ENCODE data around the gene TRERF1. TPM values are rescaled to one million over a fixed set of nuclear protein-coding genes. Genes with fewer than 3 reads are reported as not detected.

The TRERF1 gene
- total RNA-seq, 2 donors from 2014 or later = 9.5 to 34.8 TPM

GRCh38 chr6:42366999-42367352 lies 84.8 kb downstream of the TRERF1 start:
- Histone ChIP-seq H3K27ac (peak overlapping the region in 1 of 2 donors; percentile 1), H3K4me1 (replicated peaks) (no peaks in the 10 kb centered on the region), H3K36me3 (no peaks in the 10 kb centered on the region), H3K9me3 (no peaks in the 10 kb centered on the region), H3K4me3 (no peak overlapping the region), H3K27me3 (replicated peaks; ENCODE audit: insufficient read depth) (no peaks in the 10 kb centered on the region)
- intact Hi-C loops (cut with DNase I) = no loop called here
- TF ChIP-seq POLR2AphosphoS5 (IDR thresholded peaks at IDR 0.05) = no peak
- TF ChIP-seq POLR2A (IDR thresholded peaks at IDR 0.05) = no peak
- TF ChIP-seq, protein P1, sequence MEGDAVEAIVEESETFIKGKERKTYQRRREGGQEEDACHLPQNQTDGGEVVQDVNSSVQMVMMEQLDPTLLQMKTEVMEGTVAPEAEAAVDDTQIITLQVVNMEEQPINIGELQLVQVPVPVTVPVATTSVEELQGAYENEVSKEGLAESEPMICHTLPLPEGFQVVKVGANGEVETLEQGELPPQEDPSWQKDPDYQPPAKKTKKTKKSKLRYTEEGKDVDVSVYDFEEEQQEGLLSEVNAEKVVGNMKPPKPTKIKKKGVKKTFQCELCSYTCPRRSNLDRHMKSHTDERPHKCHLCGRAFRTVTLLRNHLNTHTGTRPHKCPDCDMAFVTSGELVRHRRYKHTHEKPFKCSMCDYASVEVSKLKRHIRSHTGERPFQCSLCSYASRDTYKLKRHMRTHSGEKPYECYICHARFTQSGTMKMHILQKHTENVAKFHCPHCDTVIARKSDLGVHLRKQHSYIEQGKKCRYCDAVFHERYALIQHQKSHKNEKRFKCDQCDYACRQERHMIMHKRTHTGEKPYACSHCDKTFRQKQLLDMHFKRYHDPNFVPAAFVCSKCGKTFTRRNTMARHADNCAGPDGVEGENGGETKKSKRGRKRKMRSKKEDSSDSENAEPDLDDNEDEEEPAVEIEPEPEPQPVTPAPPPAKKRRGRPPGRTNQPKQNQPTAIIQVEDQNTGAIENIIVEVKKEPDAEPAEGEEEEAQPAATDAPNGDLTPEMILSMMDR (IDR thresholded peaks at IDR 0.05) = no peak
- WGBS = 87% methylated on average over 3 of the region's 3 CpGs
- DNase-seq (ENCODE audit: low spot score) = no peak

- 95% methylated on average over 5 of the region's 5 CpGs for WGBS
- no peak for DNase-seq (ENCODE audit: low spot score)
- Histone ChIP-seq H3K9me3 (no peaks in the 10 kb centered on the region), H3K4me1 (replicated peaks) (no peaks in the 10 kb centered on the region), H3K36me3 (no peaks in the 10 kb centered on the region), H3K27ac (no peak overlapping the region), H3K27me3 (replicated peaks; ENCODE audit: insufficient read depth) (no peaks in the 10 kb centered on the region), H3K4me3 (no peak overlapping the region)
- TF ChIP-seq, protein P1 (IDR thresholded peaks at IDR 0.05) = no peak
- TF ChIP-seq POLR2A (IDR thresholded peaks at IDR 0.05) = no peak
- TF ChIP-seq POLR2AphosphoS5 (IDR thresholded peaks at IDR 0.05) = no peak
- intact Hi-C loops (cut with DNase I) = no loop called here
Measured at GRCh38 chr6:42366011-42366705, 85.6 kb downstream of the TRERF1 start.

- H3K36me3 ChIP-seq = no peaks in the 10 kb centered on the region
- no peaks in the 10 kb centered on the region for H3K27me3 ChIP-seq (replicated peaks; ENCODE audit: insufficient read depth)
- no peak overlapping the region for H3K4me3 ChIP-seq
- no peaks in the 10 kb centered on the region for H3K4me1 ChIP-seq (replicated peaks)
- DNase-seq (ENCODE audit: low spot score) = no peak
- intact Hi-C loops (cut with DNase I) = no loop called here
- H3K27ac ChIP-seq = no peak overlapping the region
- H3K9me3 ChIP-seq = no peaks in the 10 kb centered on the region
- TF ChIP-seq POLR2A (IDR thresholded peaks at IDR 0.05) (no peak), POLR2AphosphoS5 (IDR thresholded peaks at IDR 0.05) (no peak)
- TF ChIP-seq, protein P1 (IDR thresholded peaks at IDR 0.05) = no peak
- 73% methylated on average over 8 of the region's 8 CpGs for WGBS
Measured at GRCh38 chr6:42365021-42365420, 86.7 kb downstream of the TRERF1 start.

- H3K27ac ChIP-seq = no peak overlapping the region
- no peaks in the 10 kb centered on the region for H3K4me1 ChIP-seq (replicated peaks)
- H3K36me3 ChIP-seq = no peaks in the 10 kb centered on the region
- 87% methylated on average over 8 of the region's 8 CpGs for WGBS
- intact Hi-C loops (cut with DNase I) = no loop called here
- no peaks in the 10 kb centered on the region for H3K9me3 ChIP-seq
- H3K27me3 ChIP-seq (replicated peaks; ENCODE audit: insufficient read depth) = no peaks in the 10 kb centered on the region
- TF ChIP-seq POLR2AphosphoS5 (IDR thresholded peaks at IDR 0.05) = no peak
- TF ChIP-seq, protein P1 (IDR thresholded peaks at IDR 0.05) = no peak
- TF ChIP-seq POLR2A (IDR thresholded peaks at IDR 0.05) = no peak
- no peak overlapping the region for H3K4me3 ChIP-seq
- no peak for DNase-seq (ENCODE audit: low spot score)
Measured at GRCh38 chr6:42363926-42364849, 87.5 kb downstream of the TRERF1 start.

All from prostate gland (tissue), 2 donors.